ENCODE results near the gene CDK8.

DNA sequence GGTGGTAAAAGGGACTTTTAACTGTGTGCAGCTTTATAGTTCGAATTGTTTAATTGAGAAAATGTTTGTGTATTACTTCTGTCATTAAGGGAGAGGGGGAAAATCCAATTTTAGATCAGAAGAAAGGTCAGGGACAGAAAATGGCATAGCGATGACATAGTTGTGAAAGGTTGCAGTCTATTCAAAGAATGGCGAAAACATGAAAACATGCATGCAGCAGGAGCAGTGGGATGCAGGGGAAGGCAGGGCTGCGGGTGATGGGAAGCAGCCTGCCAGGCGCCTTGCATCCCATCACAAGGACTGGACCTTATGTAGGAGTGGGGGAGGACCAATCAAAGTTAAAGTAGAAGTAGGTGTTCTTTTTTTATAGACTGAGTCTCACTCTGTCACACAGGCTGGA is 125.9 kb downstream of the CDK8 start:
- TF ChIP-seq, protein P1, sequence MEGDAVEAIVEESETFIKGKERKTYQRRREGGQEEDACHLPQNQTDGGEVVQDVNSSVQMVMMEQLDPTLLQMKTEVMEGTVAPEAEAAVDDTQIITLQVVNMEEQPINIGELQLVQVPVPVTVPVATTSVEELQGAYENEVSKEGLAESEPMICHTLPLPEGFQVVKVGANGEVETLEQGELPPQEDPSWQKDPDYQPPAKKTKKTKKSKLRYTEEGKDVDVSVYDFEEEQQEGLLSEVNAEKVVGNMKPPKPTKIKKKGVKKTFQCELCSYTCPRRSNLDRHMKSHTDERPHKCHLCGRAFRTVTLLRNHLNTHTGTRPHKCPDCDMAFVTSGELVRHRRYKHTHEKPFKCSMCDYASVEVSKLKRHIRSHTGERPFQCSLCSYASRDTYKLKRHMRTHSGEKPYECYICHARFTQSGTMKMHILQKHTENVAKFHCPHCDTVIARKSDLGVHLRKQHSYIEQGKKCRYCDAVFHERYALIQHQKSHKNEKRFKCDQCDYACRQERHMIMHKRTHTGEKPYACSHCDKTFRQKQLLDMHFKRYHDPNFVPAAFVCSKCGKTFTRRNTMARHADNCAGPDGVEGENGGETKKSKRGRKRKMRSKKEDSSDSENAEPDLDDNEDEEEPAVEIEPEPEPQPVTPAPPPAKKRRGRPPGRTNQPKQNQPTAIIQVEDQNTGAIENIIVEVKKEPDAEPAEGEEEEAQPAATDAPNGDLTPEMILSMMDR (conservative IDR thresholded peaks at IDR 0.05; ENCODE audit: low read depth in 2 of 2), result no peak
- TF ChIP-seq POLR2AphosphoS5 (IDR thresholded peaks at IDR 0.05; ENCODE audit: low read depth) (no peak), CREB1 (CRISPR knock-in tag; IDR thresholded peaks at IDR 0.05; ENCODE audit: low read depth) (no peak), EZH2 (IDR thresholded peaks at IDR 0.05; ENCODE audit: low read depth, unreplicated experiment) (no peak), NANOG (IDR thresholded peaks at IDR 0.05; ENCODE audit: borderline replicate concordance) (no peak), JUNB (IDR thresholded peaks at IDR 0.05; ENCODE audit: unreplicated experiment) (no peak), EZH2phosphoT487 (IDR thresholded peaks at IDR 0.05; ENCODE audit: unreplicated experiment) (no peak), STAT1 (IDR thresholded peaks at IDR 0.05; ENCODE audit: unreplicated experiment) (no peak), ZNF114 (CRISPR knock-in tag; IDR thresholded peaks at IDR 0.05) (no peak), ZNF331 (CRISPR knock-in tag; IDR thresholded peaks at IDR 0.05; ENCODE audit: low read depth) (no peak)
- TF ChIP-seq, protein P2, sequence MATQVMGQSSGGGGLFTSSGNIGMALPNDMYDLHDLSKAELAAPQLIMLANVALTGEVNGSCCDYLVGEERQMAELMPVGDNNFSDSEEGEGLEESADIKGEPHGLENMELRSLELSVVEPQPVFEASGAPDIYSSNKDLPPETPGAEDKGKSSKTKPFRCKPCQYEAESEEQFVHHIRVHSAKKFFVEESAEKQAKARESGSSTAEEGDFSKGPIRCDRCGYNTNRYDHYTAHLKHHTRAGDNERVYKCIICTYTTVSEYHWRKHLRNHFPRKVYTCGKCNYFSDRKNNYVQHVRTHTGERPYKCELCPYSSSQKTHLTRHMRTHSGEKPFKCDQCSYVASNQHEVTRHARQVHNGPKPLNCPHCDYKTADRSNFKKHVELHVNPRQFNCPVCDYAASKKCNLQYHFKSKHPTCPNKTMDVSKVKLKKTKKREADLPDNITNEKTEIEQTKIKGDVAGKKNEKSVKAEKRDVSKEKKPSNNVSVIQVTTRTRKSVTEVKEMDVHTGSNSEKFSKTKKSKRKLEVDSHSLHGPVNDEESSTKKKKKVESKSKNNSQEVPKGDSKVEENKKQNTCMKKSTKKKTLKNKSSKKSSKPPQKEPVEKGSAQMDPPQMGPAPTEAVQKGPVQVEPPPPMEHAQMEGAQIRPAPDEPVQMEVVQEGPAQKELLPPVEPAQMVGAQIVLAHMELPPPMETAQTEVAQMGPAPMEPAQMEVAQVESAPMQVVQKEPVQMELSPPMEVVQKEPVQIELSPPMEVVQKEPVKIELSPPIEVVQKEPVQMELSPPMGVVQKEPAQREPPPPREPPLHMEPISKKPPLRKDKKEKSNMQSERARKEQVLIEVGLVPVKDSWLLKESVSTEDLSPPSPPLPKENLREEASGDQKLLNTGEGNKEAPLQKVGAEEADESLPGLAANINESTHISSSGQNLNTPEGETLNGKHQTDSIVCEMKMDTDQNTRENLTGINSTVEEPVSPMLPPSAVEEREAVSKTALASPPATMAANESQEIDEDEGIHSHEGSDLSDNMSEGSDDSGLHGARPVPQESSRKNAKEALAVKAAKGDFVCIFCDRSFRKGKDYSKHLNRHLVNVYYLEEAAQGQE (IDR thresholded peaks at IDR 0.05; ENCODE audit: unreplicated experiment), result no peak
- TF ChIP-seq, protein P3, sequence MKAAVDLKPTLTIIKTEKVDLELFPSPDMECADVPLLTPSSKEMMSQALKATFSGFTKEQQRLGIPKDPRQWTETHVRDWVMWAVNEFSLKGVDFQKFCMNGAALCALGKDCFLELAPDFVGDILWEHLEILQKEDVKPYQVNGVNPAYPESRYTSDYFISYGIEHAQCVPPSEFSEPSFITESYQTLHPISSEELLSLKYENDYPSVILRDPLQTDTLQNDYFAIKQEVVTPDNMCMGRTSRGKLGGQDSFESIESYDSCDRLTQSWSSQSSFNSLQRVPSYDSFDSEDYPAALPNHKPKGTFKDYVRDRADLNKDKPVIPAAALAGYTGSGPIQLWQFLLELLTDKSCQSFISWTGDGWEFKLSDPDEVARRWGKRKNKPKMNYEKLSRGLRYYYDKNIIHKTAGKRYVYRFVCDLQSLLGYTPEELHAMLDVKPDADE (IDR thresholded peaks at IDR 0.05), result no peak

Measured in GM23338 (cell line).